Psoas muscle (tissue), 8 donors: ENCODE measurements around the gene RGS21. TPM values are rescaled to one million over a fixed set of nuclear protein-coding genes. Genes with fewer than 3 reads are reported as not detected.

Source experiments
- ATAC-seq, 4 donors: fragments of 200-7000 bp; cut with Tn5 transposase; one replicate each; pipeline ENCODE4 v1.9.1; 2020; ENCODE audit warnings: moderate library complexity in 3 of 4, mild to moderate bottlenecking in 2 of 4
- DNase-seq, 2 donors: peaks; one replicate each; pipeline ENCODE4 v3.0.0-alpha.2; 2020
- H3K27ac ChIP-seq: fragments of 200-600 bp; one replicate; pipeline ENCODE4 v1.8.0; 2022
- H3K27me3 ChIP-seq, 3 donors: fragments of 200-600 bp in 1 of 3; one replicate each; pipeline versions ENCODE4 v1.6.1 to v1.8.0; 2013 to 2022; ENCODE audit warnings: low read length in 2 of 3, mild to moderate bottlenecking in 2 of 3, moderate library complexity in 1 of 3; ENCODE audit not compliant: insufficient read depth in 3 of 3
- H3K36me3 ChIP-seq, 2 donors: fragments of 200-600 bp in 1 of 2; one replicate each; pipeline versions ENCODE4 v1.6.1 to v1.8.0; 2013 to 2022; ENCODE audit warnings: low read depth in 1 of 2, mild to moderate bottlenecking in 1 of 2, moderate library complexity in 1 of 2; ENCODE audit not compliant: insufficient read depth in 1 of 2
- H3K4me1 ChIP-seq: fragments of 200-600 bp; one replicate; pipeline ENCODE4 v1.8.0; 2022
- H3K4me3 ChIP-seq: fragments of 200-600 bp; one replicate; pipeline ENCODE4 v1.8.0; 2022; ENCODE audit warnings: mild to moderate bottlenecking
- H3K9me3 ChIP-seq: fragments of 200-600 bp; one replicate; pipeline ENCODE4 v1.8.0; 2022
- WGBS, 3 donors: extraction: QIAGEN DNeasy Blood & Tissue Kit; methylation state at CpG; one replicate each; pipeline versions ENCODE4 v1.1.6 to v1.1.7; 2013; 5-methylcytosine and 5-hydroxymethylcytosine counted together
- intact Hi-C, 2 donors: fragments of 100-400 bp; cut with DNase I; formaldehyde crosslinking; loops; one replicate each; pipeline versions ENCODE4 v1.11.0 to v1.14.2; 2022
- polyA plus RNA-seq, 3 donors: library from polyadenylated mRNA; stranded (reverse); fragments of 200-250 nt; gene quantifications; one replicate each; pipeline ENCODE4 v1.2.3, GENCODE V29; 2013
- total RNA-seq, 4 donors: library from RNA; stranded (reverse); fragmentation: NEBNext Ultra II Directional in 2 of 4; extraction: Animal tissue kit (Norgen Biotek cat#: 25700) in 2 of 4; gene quantifications; one replicate each; pipeline versions ENCODE4 v1.2.1 to v1.2.4, GENCODE V29; 2021 to 2023
- TF ChIP-seq, protein P1 (sequence below): fragments of 200-600 bp; IDR thresholded peaks from one replicate; pipeline ENCODE4 v1.8.0; 2022; ENCODE audit warnings: antibody characterized with exemption
- donor health status: healthy with polysubstance abuse.
- donor health status: DM: no; HTN: no; CAD: no; lungs with moderate emphysema.
- donor health status: Bipolar disorder and iron deficiency.
- donor health status: healthy.
- donor health status: DM: yes; HTN: yes; CAD: no.
- donor health status: DM: no; HTN: no; CAD: no.
- donor health status: DM: no; HTN: no; CAD: no.
- donor health status: DM: yes; HTN: yes; CAD: no.

Gene RGS21
- total and polyA plus RNA-seq, 7 donors = not detected

DNA sequence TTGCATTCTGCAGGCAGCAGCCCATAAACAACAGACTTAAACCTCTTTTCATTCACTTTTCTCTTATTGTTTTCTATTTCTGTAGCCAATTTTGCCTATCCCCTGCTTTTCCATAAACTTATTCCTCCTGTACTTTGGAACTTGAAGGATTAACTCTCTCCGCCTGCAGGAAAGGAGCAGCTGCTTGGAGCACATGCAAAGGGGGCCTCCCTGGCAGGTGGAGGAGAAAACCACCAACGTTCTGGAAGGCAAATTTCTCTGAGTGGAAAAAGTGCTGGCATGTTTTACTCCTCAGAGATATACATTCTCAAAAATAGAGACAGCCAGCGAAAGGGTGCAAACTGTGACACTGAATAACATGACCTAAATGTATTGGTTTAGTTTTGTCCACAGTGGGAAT is 33.6 kb downstream of the RGS21 start:
- intact Hi-C loops = no loop called here
- H3K4me3 ChIP-seq = no peak overlapping the region
- H3K36me3 ChIP-seq = no peaks in the 10 kb centered on the region
- H3K4me1 ChIP-seq = no peaks in the 10 kb centered on the region
- H3K27me3 ChIP-seq = no peaks in the 10 kb centered on the region
- WGBS, 3 donors = 38 to 45% (median 42%) methylated on average over 3 of the region's 3 CpGs
- no peak overlapping the region for H3K27ac ChIP-seq
- ATAC-seq (no peak), DNase-seq (no peak)
- H3K9me3 ChIP-seq = no peaks in the 10 kb centered on the region
- TF ChIP-seq, protein P1, sequence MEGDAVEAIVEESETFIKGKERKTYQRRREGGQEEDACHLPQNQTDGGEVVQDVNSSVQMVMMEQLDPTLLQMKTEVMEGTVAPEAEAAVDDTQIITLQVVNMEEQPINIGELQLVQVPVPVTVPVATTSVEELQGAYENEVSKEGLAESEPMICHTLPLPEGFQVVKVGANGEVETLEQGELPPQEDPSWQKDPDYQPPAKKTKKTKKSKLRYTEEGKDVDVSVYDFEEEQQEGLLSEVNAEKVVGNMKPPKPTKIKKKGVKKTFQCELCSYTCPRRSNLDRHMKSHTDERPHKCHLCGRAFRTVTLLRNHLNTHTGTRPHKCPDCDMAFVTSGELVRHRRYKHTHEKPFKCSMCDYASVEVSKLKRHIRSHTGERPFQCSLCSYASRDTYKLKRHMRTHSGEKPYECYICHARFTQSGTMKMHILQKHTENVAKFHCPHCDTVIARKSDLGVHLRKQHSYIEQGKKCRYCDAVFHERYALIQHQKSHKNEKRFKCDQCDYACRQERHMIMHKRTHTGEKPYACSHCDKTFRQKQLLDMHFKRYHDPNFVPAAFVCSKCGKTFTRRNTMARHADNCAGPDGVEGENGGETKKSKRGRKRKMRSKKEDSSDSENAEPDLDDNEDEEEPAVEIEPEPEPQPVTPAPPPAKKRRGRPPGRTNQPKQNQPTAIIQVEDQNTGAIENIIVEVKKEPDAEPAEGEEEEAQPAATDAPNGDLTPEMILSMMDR = no peak

GRCh38 chr1:192351550-192351949 is 34.8 kb downstream of the RGS21 start:
- TF ChIP-seq, protein P1 = no peak
- Histone ChIP-seq H3K27ac (no peak overlapping the region), H3K4me3 (no peak overlapping the region), H3K9me3 (no peaks in the 10 kb centered on the region), H3K36me3 (no peaks in the 10 kb centered on the region), H3K27me3 (no peaks in the 10 kb centered on the region), H3K4me1 (no peaks in the 10 kb centered on the region)
- intact Hi-C loops = no loop called here
- DNase-seq (no peak), ATAC-seq (no peak)

DNA sequence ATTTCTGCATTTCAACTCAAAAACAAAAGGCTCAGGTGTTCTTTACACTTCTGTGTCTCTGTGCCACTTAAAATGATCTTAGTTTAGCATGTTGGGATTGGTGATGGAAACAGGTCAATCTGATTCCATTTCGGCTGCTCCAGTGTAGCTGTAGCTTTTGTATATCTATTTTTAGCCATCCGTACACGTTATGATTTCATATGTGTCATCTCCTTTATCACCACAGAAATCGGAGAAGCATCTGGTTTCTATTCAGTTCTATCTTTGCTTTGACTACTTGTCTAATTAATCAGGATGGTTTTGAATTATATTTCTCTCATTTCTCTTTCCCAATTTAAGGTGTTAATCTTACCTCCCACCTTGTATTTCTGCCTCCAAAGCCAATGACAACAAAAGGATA is 41.1 kb downstream of the RGS21 start:
- no peaks in the 10 kb centered on the region for H3K9me3 ChIP-seq
- DNase-seq = no peak
- 52 to 57% (median 53%) methylated on average over 4 of the region's 4 CpGs for WGBS, 3 donors
- no peak overlapping the region for H3K4me3 ChIP-seq
- intact Hi-C loops = no loop called here
- no peaks in the 10 kb centered on the region for H3K36me3 ChIP-seq
- no peaks in the 10 kb centered on the region for H3K4me1 ChIP-seq
- TF ChIP-seq, protein P1 = no peak
- H3K27me3 ChIP-seq = no peaks in the 10 kb centered on the region
- H3K27ac ChIP-seq = no peak overlapping the region
- no peak for ATAC-seq

GRCh38 chr1:192358402-192358801 is 41.6 kb downstream of the RGS21 start:
- DNase-seq = no peak
- Histone ChIP-seq H3K9me3 (no peaks in the 10 kb centered on the region), H3K4me1 (no peaks in the 10 kb centered on the region), H3K36me3 (no peaks in the 10 kb centered on the region), H3K27ac (no peak overlapping the region), H3K27me3 (no peaks in the 10 kb centered on the region), H3K4me3 (no peak overlapping the region)
- 85 to 90% (median 88%) methylated on average over 3 of the region's 3 CpGs for WGBS, 3 donors
- no peak for ATAC-seq
- intact Hi-C loops = no loop called here
- TF ChIP-seq, protein P1 = no peak

GRCh38 chr1:192358822-192359221 is 42.0 kb downstream of the RGS21 start:
- Histone ChIP-seq H3K27me3 (no peaks in the 10 kb centered on the region), H3K9me3 (no peaks in the 10 kb centered on the region), H3K4me1 (no peaks in the 10 kb centered on the region), H3K4me3 (no peak overlapping the region), H3K36me3 (no peaks in the 10 kb centered on the region), H3K27ac (no peak overlapping the region)
- intact Hi-C loops = no loop called here
- TF ChIP-seq, protein P1 = no peak
- 78 to 91% (median 88%) methylated on average over 1 of the region's 1 CpG for WGBS, 3 donors
- DNase-seq (no peak), ATAC-seq (no peak)
